ENCODE results near the gene RPL27A.

The RPL27A gene

DNA sequence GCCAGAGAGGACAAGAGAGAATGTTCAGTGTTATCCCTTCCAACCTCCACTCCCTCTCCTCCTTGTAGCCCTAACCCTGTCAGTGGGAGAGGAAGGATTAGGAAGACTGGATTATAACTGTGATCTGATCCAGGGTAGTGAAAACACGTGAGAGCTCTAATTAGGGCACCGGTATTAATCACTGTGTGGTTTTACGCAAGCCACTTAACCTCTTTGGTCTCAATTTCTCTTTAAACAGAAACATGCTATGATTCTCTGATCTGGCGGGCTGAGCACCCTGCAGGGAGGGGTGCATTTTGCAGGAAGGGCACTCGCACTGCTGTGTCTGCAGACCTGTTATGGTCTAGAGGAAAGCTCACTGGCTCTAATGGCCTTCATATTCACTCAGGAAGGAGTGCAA is 11.5 kb downstream of the RPL27A start:
- DNase-seq: peak in 1 of 10 donors; percentile 12
- intact Hi-C loops (cut with DNase I): no loop called here

DNA sequence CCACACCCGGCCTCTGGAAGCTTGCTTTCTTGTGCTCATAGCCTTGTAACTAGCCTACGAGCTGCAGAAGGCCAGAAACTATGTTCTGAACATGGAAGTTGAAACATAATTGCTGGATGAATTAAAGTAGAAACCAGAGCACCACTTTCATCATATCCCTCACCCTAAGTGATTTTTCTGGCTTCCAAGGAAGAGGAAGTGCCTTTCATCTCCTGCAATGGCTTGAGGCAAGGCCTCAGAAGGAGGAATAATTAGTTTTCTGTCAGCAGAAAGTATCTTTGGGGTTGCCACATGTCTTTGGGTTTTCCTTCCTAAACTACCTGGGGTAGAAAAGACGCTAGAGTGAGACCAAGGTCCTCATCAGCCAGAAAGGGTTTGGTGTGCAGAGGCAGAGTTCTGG is 14.5 kb downstream of the RPL27A start:
- DNase-seq: peak in 1 of 10 donors; percentile 79
- intact Hi-C loops (cut with DNase I): no loop called here

DNA sequence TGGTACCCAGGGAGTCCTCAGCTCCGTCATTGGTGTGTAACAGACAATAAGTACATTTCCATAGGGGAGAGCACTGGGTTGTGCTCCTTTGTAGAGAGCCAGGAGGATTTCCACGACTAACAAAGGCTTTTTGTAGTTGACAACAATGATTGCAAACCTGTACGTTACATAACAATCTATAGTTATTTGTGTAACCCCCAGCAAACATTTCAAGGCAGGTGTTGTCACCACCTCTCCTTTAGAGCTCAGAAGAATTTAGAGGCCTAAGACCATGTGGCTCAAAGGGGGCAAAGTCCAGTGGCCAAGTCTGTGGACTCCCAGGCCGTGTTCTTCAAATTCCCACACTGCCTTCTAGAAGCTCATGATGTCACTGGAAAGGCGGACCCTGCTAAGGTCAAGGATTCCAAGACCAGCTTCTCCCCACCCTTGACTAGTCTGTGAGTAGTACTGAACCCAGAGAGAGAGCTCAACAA is 15.8 kb downstream of the RPL27A start:
- intact Hi-C loops (cut with DNase I): no loop called here
- DNase-seq: peak in 1 of 10 donors; percentile 8

DNA sequence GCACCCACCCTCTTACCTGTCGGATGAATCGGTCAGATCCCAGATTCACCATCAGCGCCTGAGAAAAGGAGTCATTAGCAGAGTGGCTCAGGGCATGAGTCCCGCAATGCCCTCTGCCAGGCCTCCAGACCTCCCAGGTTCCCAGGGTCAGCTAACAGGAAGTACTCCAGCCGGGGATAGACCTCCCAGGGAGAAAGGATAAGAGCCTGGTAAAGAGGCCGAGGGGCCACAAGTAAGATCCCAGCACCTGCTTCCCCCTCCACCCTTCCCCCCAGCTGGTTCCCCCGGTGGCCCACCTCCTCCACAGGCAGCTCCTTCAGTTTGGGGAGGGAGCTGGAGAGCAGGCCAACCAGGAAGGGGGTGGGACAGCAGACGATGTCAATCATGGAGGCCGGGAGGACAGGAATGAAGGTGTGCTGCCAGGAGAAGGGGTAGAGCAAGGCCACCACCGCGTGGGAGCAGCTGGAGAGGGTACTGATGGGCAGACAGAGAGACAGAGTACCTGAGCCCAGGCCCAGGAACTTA is 16.4 kb downstream of the RPL27A start:
- intact Hi-C loops (cut with DNase I): no loop called here
- peak in 1 of 10 donors; percentile 45 for DNase-seq

DNA sequence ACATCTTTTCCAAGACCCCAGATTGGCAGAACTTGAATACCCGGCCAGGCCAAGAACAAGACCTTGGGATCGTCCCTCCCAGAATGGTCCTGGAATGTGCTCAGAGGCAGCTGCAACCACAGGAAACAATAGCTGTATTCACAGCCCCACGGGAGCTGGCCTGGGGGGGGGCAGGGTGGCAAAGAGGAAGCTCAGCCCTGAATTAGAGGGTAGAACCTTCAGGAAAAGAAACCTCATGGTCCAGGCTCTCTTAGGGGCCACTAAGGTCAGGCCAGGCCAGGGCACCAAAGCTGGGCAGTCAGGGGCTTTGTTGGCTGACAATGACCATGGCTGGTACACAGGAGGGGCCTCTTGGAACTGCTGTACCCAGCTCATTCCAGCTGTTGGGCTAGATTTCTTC is 17.3 kb downstream of the RPL27A start:
- peak in 9 of 10 donors; percentile 42 to 94 (median 57) for DNase-seq
- intact Hi-C loops (cut with DNase I): no loop called here

DNA sequence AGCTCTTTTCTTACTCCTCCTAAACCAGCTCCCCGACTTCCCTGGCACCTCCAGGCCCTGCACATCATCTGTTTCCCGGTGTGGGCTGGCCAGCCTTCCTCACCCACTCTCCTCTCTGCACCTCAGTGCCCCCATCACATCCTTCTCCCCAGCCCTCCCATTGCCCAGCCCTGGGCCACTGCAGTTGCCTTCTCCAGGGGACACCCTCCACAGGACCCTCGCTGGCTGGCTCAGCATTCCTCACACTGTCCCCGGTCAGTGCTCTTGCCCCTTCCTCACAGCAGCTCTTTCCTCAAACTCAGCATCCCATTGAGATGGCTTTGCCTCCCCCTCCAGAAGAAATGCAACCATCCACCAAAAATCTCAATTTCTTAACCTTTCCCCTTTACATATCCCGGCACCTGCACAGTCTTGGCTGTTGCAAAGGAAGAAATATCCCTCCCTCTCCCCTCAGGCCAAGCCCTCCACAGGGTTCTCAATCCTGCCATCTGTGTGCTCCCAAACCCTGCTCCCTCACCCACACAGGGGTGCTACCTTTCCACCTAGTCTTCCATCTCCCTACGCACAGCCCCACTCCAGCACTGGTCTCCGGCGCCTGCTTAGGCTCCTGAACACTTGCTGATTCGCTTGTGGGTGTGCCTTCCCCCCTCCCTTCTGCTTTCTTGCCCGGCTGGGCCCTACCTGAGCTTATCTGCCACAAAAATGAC is 19.5 kb downstream of the RPL27A start:
- DNase-seq: peak in 1 of 10 donors; percentile 55
- intact Hi-C loops (cut with DNase I): no loop called here

DNA sequence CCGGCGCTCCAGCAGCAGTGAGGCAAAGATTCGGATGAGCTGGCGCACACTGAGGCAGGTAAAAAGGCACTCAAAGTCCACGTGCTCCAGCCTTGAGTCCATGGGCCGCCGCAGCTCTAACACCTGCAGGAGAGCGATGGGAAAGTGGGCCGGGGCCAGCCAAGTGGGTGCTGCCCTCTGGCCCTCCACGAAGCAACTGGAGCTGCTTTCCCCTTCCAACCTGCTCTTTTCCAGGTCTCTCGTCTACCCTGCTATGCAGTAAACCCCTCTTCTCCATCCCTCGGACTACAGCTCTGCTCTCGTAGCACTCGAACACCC is 20.0 kb downstream of the RPL27A start:
- no peak for DNase-seq
- intact Hi-C loops (cut with DNase I): no loop called here

DNA sequence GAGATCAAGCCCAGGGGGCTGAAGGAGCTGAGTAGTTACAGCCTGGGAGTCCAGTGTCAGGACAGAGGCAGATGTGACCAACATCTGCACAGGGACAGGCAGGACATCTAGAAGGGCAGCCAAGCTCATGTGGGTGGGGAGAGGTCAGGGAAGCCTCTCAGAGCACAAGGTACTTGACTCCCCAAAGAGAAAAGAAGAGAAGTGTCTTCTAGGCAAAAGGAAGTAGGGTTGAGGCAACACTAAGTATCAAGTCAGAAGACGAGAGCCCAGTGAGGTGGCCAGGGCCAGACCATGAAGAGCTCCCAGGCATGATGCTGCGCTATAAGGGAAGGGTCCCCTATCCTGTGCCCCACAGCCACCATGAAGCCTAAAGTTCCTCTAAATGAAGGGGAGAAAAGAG is 21.5 kb downstream of the RPL27A start:
- DNase-seq: no peak
- intact Hi-C loops (cut with DNase I): no loop called here

DNA sequence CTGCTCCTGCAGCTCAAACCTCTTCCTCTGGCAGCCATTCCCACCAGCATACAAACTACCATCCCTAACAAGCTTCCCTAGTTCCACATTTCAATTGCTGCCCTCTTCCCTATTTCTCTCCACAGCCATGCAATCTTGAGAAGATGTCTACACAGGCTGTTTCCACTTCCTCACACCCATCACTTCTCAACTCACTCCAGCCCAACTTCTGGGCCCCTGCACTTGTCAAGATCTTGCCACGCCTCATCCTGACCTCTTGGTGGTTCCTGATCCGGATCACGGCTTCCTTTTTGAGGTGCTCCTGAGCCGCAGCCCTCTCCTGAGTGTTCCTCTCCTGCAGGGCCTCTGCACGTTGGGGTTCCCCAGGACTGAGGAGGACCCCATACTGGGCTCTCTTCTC is 22.6 kb downstream of the RPL27A start:
- peak in 3 of 10 donors; percentile 32 to 66 (median 58) for DNase-seq
- intact Hi-C loops (cut with DNase I): no loop called here

DNA sequence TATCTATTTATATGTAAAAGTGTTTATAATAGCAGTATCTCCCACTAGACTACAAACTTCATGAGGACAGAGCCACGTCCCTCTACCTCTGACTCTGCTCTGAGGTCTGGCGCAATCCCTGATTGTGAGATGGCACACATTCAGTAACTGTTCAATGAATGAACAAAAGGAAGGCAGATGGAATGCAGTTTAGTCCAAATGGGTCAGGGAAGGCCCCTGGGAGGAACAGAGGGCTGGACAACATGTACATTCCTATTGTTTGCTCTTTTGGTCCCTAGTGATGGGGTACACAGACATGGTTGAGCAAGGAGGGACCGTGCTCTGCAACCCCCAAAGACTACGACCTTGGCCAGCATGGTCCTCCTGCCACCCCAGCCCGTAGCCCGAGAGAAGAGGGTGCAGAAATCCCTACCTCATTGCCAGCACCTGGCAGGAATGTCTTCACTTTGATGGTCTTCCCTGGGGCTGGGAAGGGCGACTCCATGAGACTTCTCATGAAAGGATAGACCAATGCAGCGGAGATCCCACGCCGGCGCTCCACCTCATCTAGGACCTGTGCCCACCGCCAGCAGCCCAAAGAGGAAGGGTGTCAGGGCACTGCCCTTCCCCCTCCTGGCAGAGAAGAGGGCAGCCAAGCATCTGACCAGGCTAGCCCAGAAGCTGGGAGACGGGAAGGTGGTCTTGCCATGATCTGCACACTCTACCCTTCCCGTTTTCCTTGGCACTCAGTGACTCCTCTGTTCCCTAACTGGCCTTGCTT is 24.3 kb downstream of the RPL27A start:
- DNase-seq: peak in 3 of 10 donors; percentile 29 to 52 (median 50)
- intact Hi-C loops (cut with DNase I): no loop called here

DNA sequence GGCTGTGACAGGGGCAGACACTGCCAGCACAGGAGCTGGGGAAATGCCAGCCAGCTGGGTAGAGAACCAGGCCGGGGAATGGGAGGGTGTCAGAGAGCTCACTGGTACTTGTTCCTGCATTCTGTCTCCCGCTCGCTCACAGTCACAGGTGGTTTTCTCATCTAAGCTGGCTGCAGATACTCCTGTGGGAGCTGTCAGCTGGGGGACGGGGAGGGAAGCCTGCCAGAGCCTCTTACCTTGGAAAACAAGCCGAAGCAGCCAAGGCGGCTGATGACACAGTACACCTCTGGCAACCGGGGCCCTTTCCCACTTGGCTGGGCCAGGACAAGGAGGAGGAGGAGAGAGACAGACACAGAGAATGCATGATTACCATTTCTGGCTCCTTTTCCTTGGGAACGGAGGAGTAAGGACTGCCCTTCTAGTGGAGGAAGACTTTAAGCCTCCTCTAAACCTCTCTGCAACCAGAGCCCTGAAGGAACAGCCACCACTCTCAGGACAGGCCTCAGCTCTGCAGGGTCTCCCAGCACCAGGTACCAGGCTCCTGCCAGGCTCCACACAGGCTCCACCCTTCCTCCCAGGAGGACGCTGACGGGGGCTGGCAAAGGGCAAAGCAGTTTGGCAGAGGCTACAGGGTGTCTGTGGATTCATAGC is 25.1 kb downstream of the RPL27A start:
- intact Hi-C loops (cut with DNase I): no loop called here
- DNase-seq: peak in 8 of 10 donors; percentile 50 to 96 (median 74)

DNA sequence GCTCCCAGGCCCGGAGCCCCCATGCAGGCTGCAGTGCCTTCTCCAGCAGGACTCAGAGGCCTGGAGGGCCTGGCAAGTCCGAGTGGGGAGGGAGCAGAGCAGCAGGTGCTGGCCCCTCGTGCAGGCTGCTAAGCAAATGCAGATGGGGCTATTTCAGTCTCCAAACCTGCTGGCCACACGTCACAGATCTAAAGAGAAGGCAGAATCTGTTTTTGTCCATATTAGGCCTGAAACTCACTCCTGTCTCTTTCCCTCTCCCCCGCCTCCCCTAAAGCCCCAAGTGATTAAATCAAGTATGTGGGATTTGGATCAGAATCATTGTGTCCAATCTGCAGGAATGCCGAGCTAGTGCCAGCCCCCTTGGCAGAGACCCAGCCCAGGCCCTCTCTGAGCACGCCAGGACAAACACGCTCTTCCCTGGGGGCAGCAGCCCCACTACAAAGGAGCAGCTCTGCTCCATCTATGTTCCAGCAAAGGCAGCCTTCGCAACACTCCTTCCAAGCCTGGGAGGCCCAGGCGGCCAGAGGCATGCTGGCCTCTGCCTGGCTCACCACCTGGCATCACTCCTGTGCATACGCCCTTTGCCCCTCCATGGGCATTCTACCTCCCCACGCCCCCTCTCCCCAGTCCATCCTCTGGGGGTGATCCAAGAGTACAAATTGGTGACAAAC is 26.5 kb downstream of the RPL27A start:
- DNase-seq: peak in 5 of 10 donors; percentile 38 to 89 (median 39)
- intact Hi-C loops (cut with DNase I): no loop called here

DNA sequence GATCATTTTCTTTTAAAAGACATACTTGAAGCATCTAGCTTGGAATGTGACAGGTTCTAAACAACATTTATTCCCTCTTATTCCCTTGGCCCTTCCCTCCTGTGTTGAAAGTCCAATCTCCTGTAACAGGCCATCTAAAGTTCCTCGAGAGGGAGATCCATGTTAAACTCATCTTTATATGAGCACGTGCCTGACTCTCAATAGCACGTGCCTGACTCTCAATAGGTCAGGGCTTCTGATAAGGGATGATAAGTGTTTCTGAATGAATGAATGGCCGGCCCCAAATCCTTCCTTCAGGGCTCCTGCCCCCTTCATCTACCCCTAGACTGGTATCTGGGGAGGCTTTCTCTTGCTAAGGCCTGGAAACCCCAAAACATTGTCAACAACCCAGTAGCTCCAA is 27.2 kb downstream of the RPL27A start:
- intact Hi-C loops (cut with DNase I): no loop called here
- DNase-seq: peak in 2 of 10 donors; percentile 1 to 29

DNA sequence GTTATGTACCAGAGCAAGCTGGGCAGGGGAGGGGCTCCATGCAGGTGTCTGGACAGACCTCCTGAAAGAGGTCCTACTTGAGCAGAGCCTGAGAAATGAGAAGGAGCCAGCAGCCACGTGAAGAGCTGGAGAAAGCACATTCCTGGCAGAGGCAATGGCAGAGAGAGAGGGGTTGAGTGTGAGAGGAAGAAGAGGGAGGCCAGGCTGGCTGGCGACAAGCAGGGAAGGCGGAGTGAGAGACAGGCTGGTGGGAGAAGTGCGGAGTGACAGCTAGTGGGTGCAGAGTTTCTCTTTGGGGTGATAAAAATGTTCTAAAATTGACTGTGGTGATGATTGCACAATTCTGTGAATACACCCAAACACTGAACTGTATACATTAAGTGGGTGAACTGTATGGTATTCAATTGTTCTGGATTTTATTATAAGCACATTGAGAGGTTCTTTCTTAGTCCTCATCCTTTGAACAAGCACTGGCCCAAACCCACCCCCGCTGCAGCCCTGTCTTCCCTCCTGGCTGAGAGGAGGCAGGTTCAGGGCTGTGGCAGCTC is 29.4 kb downstream of the RPL27A start:
- intact Hi-C loops (cut with DNase I): no loop called here
- DNase-seq: peak in 3 of 10 donors; percentile 53 to 85 (median 69)

DNA sequence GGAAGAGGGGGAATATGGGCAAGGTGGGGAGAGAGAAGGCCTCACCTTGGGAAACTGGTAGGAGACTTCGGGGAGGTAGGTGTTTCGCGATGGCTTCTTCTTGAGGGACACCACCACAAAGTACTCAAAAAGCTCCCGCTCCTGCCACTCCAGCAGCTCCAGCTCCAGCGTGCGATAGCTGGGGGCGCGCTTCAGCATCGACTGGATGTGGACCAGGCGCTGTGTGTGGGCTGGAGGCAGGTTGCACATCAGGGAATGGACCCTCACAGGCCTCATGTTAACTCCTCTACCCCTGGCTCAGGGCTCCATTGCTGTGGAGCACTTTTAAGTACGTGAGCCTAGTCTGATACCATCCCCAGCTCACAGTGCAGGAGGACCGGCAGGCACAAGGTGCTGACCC is 29.9 kb downstream of the RPL27A start:
- intact Hi-C loops (cut with DNase I): no loop called here
- DNase-seq: peak in 2 of 10 donors; percentile 59 to 81

DNA sequence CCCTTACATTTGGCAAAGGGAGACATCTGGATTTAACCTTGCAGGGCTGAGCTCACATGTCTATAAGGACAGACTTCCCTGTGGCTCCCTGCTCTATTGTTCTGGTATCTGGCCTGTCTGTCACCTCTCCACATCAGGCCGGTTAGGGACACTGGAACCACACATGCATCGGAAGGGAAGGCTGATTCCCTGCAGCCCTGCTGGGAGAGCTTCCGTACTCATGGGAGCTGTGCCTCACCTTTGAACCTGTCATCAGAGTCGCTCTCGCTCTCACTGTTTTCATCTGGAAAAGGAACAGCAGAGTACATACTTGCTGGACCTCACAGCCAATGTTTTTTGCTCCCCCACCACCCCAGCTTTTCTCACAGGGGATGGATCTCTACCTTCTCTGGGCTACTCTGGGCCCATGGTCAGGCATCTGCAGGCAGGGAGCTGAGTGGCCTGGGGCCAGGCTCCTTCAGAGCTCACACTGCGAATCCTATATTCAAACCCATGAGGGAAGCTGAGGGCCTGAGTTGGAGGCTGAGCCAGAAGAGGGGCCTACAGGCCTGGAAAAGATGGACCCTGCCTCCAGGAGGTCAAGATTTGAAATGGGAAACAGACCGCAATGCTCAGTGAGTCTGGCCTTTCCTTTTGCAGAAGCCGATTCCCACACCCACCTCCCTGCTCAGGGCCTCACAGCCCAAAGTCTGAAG is 31.3 kb downstream of the RPL27A start:
- peak in 2 of 10 donors; percentile 1 to 32 for DNase-seq
- intact Hi-C loops (cut with DNase I): no loop called here

DNA sequence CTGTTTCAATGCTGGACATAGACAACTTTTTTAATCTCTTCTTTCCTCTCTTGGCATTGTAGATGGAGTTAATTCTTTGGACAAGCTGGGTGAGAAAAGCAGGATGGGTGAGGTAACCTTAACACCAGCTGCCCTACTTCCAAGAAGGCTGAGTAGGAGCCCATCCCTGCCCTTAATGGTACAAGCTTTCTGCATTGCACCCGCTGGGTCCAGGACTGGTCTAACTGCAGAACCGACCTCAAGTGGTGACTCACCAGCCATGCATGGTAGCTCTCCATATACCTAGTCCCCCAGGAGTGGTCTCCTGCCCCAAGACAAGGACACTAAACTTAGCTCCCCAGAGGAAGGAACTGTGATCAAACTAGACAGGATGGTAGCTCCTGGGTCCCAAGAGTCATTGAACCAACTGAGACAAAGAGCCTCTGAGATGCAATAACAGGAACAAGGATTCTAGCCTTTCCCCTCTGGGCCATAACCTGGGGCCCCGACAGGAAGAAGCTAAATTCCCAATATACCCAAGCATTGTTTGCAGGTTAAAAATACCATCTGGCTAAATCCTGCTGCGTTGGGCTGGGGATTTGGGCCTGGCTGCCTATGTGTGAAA is 32.1 kb downstream of the RPL27A start:
- DNase-seq: peak in 2 of 10 donors; percentile 10 to 13
- intact Hi-C loops (cut with DNase I): no loop called here

DNA sequence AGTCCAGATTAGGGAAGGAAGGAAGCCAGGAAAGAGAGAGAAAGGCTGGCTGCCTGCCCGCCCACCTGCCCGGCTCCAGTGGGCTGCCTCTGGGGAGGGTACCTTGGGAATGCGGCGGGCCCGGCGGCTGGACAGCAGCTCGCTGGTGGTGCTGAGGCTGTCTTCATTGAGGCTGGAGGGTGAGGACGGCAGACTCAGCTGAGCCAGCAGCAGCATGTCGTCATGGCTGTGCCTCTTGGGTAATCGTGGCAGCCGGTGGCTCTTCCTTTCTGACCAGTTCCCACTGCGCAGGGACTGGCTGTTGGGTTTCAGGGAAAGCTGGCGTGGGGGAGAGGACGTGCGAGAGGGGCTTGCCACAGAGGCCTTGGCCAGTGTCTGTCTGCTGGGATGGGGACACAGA is 32.9 kb downstream of the RPL27A start:
- peak in 3 of 10 donors; percentile 58 to 83 (median 78) for DNase-seq
- intact Hi-C loops (cut with DNase I): no loop called here

DNA sequence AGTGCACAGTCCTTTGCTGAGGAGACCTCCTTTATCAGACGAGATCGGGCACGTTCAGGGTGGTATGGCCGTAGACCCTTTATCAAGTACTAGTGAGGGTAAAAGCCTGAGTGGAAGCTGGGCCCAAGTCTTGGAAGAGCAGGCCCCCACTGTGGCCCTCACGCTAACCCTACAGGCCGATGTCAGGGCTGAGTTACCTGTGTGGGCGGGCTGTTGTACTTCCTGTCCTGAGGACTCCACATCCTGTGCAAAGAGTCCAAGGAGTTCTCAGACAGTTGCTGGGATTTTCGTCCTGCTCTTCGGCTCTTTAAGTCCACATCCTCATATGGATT is 34.9 kb downstream of the RPL27A start:
- intact Hi-C loops (cut with DNase I): no loop called here

More for the DNA sequence above, 34.9 kb downstream of the RPL27A start:
- DNase-seq: peak in 2 of 10 donors; percentile 11 to 32

Data from posterior cingulate gyrus (tissue), 11 donors.